Measurements from ENCODE around the gene STX17.
"Not testable (repeated sequence)": the region's sequence is repeated elsewhere in the genome, so short reads cannot be mapped to it uniquely, and the experiment has no call there.

STX17 gene

GRCh38 chr9:99906403-99907207 lies at the start of gene STX17:
TSS of gene STX17 (plus strand) at chr9:99906654. CDS start at chr9:99915240, 8,586 bp downstream.
- peak; percentile 79 to 80 for DNase-seq

DNA sequence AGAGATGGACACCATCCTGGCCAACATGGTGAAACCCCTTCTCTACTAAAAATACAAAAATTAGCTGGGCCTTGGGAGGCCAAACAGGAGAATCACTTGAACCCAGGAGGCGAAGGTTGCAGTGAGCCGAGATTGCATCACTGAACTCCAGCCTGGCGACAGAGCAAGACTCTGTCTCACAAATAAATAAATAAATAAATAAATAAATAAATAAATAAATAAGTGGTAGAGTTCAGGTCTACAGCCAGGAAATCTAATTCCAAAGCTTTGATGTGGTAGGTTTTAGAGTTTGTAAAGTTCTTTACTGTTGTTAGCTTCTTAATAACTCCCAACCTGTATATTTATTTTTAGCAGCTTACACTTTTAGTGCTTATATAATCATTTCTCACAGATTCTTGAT lies 48.9 kb upstream of the STX17 start:
- DNase-seq: not testable (repeated sequence)

DNA sequence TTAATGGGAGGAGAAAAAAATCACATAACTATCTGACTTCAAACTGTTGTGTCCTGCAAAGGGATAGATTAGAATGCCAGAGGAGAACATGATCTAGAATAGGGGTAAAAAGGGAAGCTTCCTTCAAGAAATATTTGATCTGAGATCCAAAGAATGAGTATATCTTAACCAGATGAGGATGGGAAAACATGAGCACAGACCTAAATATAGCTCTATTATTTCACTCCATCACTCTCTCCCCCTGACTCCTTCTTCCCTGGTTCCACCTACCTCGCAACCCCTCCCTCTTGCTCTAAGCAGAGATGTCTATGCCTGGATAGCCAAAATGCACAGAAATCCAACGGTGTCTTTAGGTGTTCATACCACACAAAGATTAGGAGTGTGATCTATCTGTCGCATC lies 48.4 kb upstream of the STX17 start:
- DNase-seq: no peak

DNA sequence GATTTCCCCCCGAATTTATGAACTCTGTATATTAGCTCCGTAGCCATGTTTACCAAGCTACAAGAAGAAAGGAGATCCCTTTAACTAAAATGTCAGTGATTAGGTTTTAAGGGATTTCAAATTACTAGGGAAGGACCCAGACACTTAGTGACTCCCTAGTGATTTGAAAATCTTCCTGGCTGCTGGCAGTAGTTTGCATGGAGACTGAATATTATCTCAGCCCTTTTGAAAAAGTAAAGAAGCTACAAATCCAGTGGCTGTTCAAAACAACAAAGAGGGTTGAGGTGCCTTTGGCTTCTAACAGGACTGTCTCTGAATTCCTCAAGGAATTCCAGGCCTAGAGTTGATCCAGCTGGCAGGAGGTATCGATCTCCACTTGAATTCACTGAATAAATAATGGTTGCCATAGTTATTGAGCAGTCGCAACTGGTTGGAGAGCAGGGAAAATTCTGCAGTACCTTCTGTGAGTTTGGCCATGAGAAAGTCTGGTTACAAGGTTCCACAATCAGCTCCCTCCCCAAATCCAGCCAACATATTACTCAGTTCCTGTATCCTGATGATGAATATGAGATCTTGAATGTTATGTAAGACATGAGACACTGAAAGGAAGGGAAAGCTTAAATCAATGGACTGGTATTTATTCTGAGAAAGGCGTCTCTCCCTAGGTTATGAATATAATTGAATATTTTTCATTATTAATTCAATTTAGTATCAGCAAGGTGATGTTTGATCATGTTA lies 47.0 kb upstream of the STX17 start:
- no peak for DNase-seq

GRCh38 chr9:99860266-99860665 lies 46.2 kb upstream of the STX17 start:
- DNase-seq: no peak

GRCh38 chr9:99863955-99864354 lies 42.5 kb upstream of the STX17 start:
- DNase-seq: no peak

- no peak for DNase-seq
Observed at GRCh38 chr9:99866398-99866797, 40.1 kb upstream of the STX17 start.

DNA sequence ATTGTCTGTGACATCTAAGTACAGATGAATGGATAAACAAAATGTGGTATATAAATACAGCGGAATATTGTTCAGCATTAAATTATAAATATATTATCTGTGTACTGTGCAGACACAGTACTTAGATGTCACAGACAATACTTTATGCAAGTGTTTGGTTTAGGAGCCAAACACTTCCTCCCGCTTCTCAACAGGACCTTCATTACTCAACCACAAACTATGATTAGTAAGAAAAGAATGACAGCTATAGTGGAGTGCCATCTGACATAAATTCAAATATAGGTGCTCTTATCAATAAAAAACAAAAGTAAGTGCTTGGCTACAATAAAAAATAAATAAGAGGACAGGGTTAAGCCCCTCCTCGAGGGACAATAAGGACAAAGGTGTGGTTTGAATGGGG lies 38.9 kb upstream of the STX17 start:
- DNase-seq: no peak

DNA sequence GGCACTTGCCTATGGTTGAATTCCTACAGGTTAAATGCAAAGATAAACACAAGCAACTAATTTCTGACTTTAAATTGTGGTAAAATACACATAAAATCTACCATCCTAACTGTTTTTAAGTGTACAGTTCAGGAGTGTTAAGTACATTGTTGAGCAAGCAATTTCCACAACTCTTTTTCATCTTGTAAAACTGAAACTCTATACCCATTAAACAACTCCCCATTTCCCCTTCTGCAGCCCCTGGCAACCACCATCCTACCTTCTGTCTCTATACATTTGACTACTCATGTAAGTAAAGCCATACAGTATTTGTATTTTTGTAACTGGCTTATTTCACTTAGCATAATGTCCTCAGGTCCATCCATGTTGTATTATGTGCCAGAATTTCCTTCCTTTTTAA lies 38.5 kb upstream of the STX17 start:
- DNase-seq: no peak

DNA sequence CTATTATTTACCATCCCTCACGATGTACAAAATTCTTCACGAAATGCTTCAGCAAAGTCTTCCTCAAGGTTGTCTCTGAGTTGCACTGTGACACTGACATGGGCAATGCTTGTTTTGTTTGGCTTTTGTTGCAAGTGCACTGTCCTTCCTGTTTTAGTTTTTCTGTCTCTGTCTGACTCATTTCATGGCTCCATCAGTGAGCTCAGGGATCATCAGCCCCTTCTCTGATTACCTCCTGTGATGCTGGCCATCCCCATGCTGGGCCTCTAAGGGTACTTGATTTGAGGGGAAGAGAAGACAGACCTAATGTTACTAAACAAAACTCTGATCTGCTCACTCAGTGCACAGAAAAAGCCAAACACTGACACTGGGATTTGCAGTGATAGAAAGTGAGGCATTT lies 37.6 kb upstream of the STX17 start:
- DNase-seq: no peak

GRCh38 chr9:99870126-99870525 lies 36.3 kb upstream of the STX17 start:
- no peak for DNase-seq

DNA sequence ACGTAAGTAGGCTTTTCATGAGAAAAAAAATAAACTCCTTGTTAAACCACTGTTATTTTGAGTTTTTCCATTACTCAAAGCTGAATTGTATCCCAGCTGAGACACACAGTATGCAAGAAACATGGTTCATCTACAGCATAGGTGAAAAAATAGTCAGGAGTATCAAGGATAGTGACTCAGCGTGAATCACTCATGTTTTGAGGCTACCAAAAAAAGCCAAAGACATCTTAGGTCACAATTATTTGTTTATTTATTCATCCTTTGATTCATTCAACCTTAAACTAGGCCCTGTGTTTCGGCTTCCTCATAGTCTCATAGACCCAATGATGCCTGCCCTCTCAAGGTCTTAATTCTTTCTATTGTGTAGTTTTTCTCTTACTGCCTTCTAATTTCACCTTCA lies 32.9 kb upstream of the STX17 start:
- no peak for DNase-seq

GRCh38 chr9:99873943-99874584 lies 32.4 kb upstream of the STX17 start:
- DNase-seq: peak in 1 of 2 experiments; percentile 23

DNA sequence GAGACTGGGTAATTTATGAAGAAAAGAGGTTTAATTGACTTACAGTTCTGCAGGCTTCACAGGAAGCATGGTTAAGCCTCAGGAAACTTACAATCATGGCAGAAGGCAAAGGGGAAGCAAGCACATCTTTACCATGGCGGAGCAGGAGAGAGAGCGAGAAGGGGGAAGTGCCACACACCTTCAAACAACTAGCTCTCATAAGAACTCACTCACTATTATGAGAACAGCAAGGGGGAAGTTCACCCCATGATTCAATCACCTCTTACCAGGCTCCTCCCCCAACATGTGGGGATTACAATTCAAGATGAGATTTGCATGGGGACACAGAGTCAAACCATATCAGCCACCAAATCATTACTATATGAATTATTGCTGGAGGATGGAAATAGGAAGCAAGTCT lies 30.3 kb upstream of the STX17 start:
- no peak for DNase-seq

DNA sequence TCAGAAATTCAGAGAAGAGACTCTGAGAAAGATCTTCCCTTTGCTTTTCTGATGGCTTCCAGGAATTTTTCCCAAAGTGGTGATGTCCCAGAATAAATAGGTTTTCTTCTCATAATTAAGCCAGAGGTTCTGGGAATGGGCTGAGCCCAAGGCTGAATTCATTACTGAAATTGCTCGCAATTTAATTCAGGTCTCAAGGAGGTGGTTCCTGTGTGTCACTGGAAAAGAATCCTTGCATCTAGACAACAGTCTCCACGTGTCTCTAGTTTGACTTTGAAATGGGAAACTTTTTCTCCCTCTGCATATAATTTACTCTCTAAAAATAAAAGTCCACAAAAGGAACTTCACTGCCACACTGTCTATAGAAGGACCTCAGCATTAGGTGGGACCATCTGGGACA lies 27.8 kb upstream of the STX17 start:
- no peak for DNase-seq

DNA sequence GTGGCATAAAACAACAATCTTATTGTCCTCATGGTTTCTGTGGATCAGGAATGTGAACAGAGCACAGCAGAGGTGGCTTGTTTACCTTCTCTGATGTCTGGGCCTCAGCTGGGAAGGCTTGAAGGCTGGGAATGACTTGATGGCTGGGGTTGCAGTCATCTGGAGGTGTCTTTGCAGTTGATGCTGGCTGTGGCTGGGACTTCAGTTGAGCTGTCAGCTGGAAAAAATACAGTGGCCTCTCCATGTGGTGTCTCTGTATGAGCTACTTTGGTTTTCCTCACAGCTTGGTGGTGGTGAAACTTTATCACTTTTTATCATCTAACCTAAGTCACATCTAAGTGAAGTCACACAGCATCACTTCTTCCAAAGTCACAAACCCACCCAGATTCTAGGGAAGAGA lies 24.7 kb upstream of the STX17 start:
- DNase-seq: peak; percentile 28 to 50

DNA sequence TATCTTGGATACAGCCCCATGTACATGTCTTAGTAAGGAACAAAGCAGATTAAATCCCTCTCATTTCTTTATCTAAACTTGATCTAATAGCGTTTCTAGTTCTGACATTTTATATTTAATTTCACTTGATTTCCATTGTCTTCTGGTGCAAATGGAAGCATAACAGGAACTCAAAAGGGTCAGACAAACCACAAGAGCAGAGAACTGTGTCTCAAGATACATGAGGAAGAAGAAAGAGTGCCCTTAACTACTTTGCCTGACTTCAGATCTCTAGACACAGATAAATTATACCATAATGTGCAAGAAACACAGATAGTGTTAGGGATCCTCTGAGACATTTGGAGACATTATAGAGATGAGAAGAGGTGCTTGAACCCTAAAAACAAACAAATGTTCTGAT lies 20.7 kb upstream of the STX17 start:
- no peak for DNase-seq

- DNase-seq: no peak
Observed at GRCh38 chr9:99889120-99889519, 17.3 kb upstream of the STX17 start.

GRCh38 chr9:99894826-99895225 lies 11.6 kb upstream of the STX17 start:
- no peak for DNase-seq

GRCh38 chr9:99895510-99895909 lies 10.9 kb upstream of the STX17 start:
- no peak for DNase-seq

DNA sequence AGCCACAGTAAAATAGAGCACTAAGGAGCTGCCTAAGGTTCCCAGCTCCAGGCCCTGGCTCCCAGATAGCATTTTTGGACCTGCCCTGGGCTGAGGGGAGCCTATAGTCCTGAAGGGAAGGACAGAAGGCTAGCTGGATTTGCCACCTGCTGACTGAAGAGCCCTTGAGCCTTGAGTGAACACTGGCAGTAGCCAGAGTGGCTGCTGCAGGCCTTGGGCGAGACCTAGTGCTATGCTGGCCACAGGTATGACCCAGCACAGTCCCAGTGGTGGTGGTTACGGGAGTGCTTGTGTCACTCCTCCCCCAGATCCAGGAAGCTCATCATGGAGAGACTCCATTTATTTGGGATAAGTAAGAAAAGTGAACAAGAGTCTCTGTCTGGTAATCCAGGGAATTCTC lies 10.3 kb upstream of the STX17 start:
- no peak for DNase-seq

GRCh38 chr9:99903393-99903792 lies 3.1 kb upstream of the STX17 start:
- no peak for DNase-seq

GRCh38 chr9:99905833-99906402 lies 536 bp upstream of the STX17 start:
- DNase-seq: no peak

DNA sequence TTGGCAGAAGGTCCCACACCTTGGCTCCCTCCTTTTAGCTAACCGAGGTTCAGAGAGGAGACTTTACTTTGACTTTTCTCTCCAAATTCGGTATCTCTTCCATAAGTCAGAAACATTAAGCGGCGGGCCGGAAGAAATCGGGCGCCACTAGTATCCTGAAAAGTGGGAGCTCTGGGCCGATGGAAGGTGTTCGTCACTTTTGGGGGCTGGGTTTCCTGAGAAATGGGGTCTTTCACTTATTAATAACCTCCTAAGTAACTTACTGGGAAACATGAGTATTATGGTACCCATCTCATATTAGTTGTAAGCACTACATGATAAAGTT lies 716 bp downstream of the STX17 start:
- DNase-seq: no peak
